HCT116 (cell line): ENCODE results near the gene GRIK1. TPM values are rescaled to one million over a fixed set of nuclear protein-coding genes. Genes with fewer than 3 reads are reported as not detected.

Experiments
- ATAC-seq: fragments of 200-7000 bp; cut with Tn5 transposase; 2 replicates; pipeline ENCODE4 v1.9.1; 2020; ENCODE audit warnings: mild to moderate bottlenecking, moderate library complexity
- BruUV-seq: library from RNA; stranded (reverse); fragments of 400-500 nt; replicated peaks from 2 replicates; lab custom pipeline; 2021; lab: Mats Ljungman, UMichigan
- CTCF ChIA-PET: fragments of 300-600 bp; sonication (Branson Sonifier 250); formaldehyde crosslinking; loops from one replicate; lab custom pipeline; 2021; ENCODE audit warnings: antibody characterized with exemption; lab: Charles Lee
- POLR2A ChIA-PET: fragments of 300-600, 350-600 bp; sonication (Branson Sonifier 250); formaldehyde crosslinking; loops from one replicate; lab custom pipeline; 2021; ENCODE audit warnings: antibody characterized with exemption; lab: Charles Lee
- RAD21 ChIA-PET, 2 experiments: fragments of 300-600 bp; sonication (Branson Sonifier 250); formaldehyde crosslinking; loops; one replicate each; lab custom pipeline; 2023; ENCODE audit warnings: low total read pairs in 2 of 2; ENCODE audit not compliant: uncharacterized antibody in 2 of 2, unreplicated experiment in 2 of 2, low non-redundant PET in 1 of 2; lab: Charles Lee
- DNase-seq: peaks from one replicate; pipeline ENCODE4 v3.0.0-alpha.2; 2010; ENCODE audit warnings: low read depth, low spot score
- H2AFZ ChIP-seq: fragments of 200-600 bp; shearing (Covaris generic), sonication (generic); 2 replicates; pipeline ENCODE4 v1.6.1; 2017; ENCODE audit warnings: low read depth, mixed run types, mixed read lengths, antibody characterized with exemption, low read length; ENCODE audit not compliant: poor library complexity, severe bottlenecking
- H3K27ac ChIP-seq: 2 replicates; pipeline ENCODE4 v1.5.1; 2012; ENCODE audit warnings: low read depth, low read length
- H3K27me3 ChIP-seq: fragments of 200-600 bp; sonication (generic); 2 replicates; pipeline ENCODE4 v1.6.1; 2016; ENCODE audit warnings: mixed run types, low read length, mixed read lengths; ENCODE audit not compliant: insufficient read depth
- H3K36me3 ChIP-seq, 2 experiments: fragments of 200-500 bp in 1 of 2; fragments of 200-600 bp in 1 of 2; sonication (Bioruptor generic) in 1 of 2; sonication (generic) in 1 of 2; 2 replicates each; pipeline versions ENCODE4 v1.5.1 to v1.6.1; 2014 to 2016; ENCODE audit warnings: low read length in 2 of 2, inconsistent platforms in 1 of 2, mixed read lengths in 1 of 2, mixed run types in 1 of 2; ENCODE audit not compliant: insufficient read depth in 2 of 2, control insufficient read depth in 1 of 2
- H3K4me1 ChIP-seq, 2 experiments: fragments of 200-600 bp in 1 of 2; sonication (generic) in 1 of 2; 2 replicates each; pipeline versions ENCODE4 v1.5.1 to v1.6.1; 2012 to 2017; ENCODE audit warnings: low read length in 2 of 2, inconsistent platforms in 1 of 2, mild to moderate bottlenecking in 1 of 2, mixed read lengths in 1 of 2, mixed run types in 1 of 2, moderate library complexity in 1 of 2; ENCODE audit not compliant: insufficient read depth in 2 of 2, control insufficient read depth in 1 of 2
- H3K4me2 ChIP-seq: fragments of 200-600 bp; sonication (generic); 2 replicates; pipeline ENCODE4 v1.6.1; 2017; ENCODE audit warnings: mixed run types, low read length, mixed read lengths
- H3K4me3 ChIP-seq, 2 experiments: fragments of 200-600 bp in 1 of 2; sonication (generic) in 1 of 2; replicated peaks in 1 of 2; 2 replicates each; pipeline ENCODE4 v1.5.1; 2011 to 2016; ENCODE audit warnings: low read length in 2 of 2, control low read depth in 1 of 2, low read depth in 1 of 2, mild to moderate bottlenecking in 1 of 2, mixed read lengths in 1 of 2, mixed run types in 1 of 2
- H3K79me2 ChIP-seq: fragments of 200-600 bp; sonication (generic); 2 replicates; pipeline ENCODE4 v1.6.1; 2017; ENCODE audit warnings: mild to moderate bottlenecking, mixed run types, low read length, moderate library complexity, mixed read lengths; ENCODE audit not compliant: insufficient read depth
- H3K9ac ChIP-seq: fragments of 200-600 bp; sonication (generic); 2 replicates; pipeline ENCODE4 v1.6.1; 2016; ENCODE audit warnings: low read length, mixed read lengths
- H3K9me2 ChIP-seq: fragments of 200-600 bp; sonication (generic), shearing (Covaris generic); 2 replicates; pipeline ENCODE4 v1.6.1; 2017; ENCODE audit warnings: mixed run types, mild to moderate bottlenecking, moderate library complexity; ENCODE audit not compliant: insufficient read depth
- H3K9me3 ChIP-seq, 2 experiments: fragments of 200-500 bp in 1 of 2; fragments of 200-600 bp in 1 of 2; sonication (Bioruptor generic) in 1 of 2; sonication (generic) in 1 of 2; 2 replicates each; pipeline ENCODE4 v1.6.1; 2014 to 2017; ENCODE audit warnings: low read length in 2 of 2, mixed read lengths in 2 of 2, inconsistent platforms in 1 of 2, low read depth in 1 of 2, mild to moderate bottlenecking in 1 of 2, mixed run types in 1 of 2, moderate library complexity in 1 of 2; ENCODE audit not compliant: control insufficient read depth in 1 of 2, insufficient read depth in 1 of 2
- H4K20me1 ChIP-seq: fragments of 200-600 bp; sonication (generic), shearing (Covaris generic); 2 replicates; pipeline ENCODE4 v1.6.1; 2017; ENCODE audit warnings: mixed run types, mild to moderate bottlenecking, moderate library complexity; ENCODE audit not compliant: insufficient read depth
- FOSL1 ChIP-seq: IDR thresholded peaks from 2 replicates; pipeline ENCODE4 v1.6.1; 2012; ENCODE audit warnings: low read depth
- RAD21 ChIP-seq: IDR thresholded peaks from 2 replicates; pipeline ENCODE4 v1.6.1; 2012; ENCODE audit warnings: low read depth, mild to moderate bottlenecking
- REST ChIP-seq: IDR thresholded peaks from 2 replicates; pipeline ENCODE4 v1.6.1; 2012; ENCODE audit warnings: low read depth
- YY1 ChIP-seq: IDR thresholded peaks from 2 replicates; pipeline ENCODE4 v1.6.1; 2011; ENCODE audit warnings: low read length, low read depth, moderate library complexity, mild to moderate bottlenecking; ENCODE audit not compliant: insufficient replicate concordance; ENCODE audit errors: extremely low read depth
- ZBTB33 ChIP-seq: IDR thresholded peaks from 2 replicates; pipeline ENCODE4 v1.6.1; 2011; ENCODE audit warnings: mild to moderate bottlenecking, low read length, moderate library complexity; ENCODE audit not compliant: insufficient replicate concordance; ENCODE audit errors: extremely low read depth
- intact Hi-C: fragments of 100-400 bp; cut with micrococcal nuclease; formaldehyde crosslinking; loops from 2 replicates; pipeline ENCODE4 v1.10.0; 2022
- total RNA-seq: library from RNA; stranded (reverse); gene quantifications from one replicate; pipeline ENCODE4 v1.2.1, GENCODE V29; 2021; ENCODE audit not compliant: unreplicated experiment
- TF ChIP-seq, protein P1 (sequence below), 3 experiments: fragments of 200-600 bp in 1 of 3; sonication (generic) in 1 of 3; IDR thresholded peaks in 2 of 3; conservative IDR thresholded peaks in 1 of 3; 2 replicates each; pipeline ENCODE4 v1.5.1; 2012 to 2017; ENCODE audit warnings: low read depth in 2 of 3, low read length in 2 of 3, antibody characterized with exemption in 1 of 3, borderline replicate concordance in 1 of 3, control low read depth in 1 of 3, mild to moderate bottlenecking in 1 of 3, mixed read lengths in 1 of 3, mixed run types in 1 of 3, moderate library complexity in 1 of 3; ENCODE audit not compliant: insufficient read depth in 1 of 3

Gene GRIK1
- total RNA-seq, 1 experiment from 2014 or later, result not detected

DNA sequence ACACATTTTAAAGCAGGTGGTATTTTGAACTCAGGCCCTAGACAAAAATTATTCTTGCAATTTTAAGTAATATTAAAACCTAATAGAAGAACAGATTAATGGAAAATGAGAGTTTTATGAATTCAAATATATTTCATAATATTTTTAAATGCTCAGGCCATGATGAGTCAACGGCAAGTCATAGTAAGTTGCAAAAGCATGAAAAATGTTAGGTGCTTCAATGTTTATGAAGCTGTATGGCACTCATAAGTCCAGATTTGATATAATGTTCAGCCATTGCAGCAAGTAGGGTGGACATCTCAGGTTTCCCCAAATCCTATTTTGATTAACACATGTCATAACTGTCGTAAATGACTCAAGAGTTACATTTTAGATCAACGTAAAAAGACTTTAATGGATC lies 112.6 kb downstream of the GRIK1 start:
- CTCF ChIA-PET, result no interaction called here
- no peak for TF ChIP-seq REST
- TF ChIP-seq ZBTB33, result no peak
- TF ChIP-seq RAD21, result no peak
- TF ChIP-seq FOSL1, result no peak
- TF ChIP-seq YY1, result no peak
- TF ChIP-seq, protein P1, sequence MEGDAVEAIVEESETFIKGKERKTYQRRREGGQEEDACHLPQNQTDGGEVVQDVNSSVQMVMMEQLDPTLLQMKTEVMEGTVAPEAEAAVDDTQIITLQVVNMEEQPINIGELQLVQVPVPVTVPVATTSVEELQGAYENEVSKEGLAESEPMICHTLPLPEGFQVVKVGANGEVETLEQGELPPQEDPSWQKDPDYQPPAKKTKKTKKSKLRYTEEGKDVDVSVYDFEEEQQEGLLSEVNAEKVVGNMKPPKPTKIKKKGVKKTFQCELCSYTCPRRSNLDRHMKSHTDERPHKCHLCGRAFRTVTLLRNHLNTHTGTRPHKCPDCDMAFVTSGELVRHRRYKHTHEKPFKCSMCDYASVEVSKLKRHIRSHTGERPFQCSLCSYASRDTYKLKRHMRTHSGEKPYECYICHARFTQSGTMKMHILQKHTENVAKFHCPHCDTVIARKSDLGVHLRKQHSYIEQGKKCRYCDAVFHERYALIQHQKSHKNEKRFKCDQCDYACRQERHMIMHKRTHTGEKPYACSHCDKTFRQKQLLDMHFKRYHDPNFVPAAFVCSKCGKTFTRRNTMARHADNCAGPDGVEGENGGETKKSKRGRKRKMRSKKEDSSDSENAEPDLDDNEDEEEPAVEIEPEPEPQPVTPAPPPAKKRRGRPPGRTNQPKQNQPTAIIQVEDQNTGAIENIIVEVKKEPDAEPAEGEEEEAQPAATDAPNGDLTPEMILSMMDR (IDR thresholded peaks at IDR 0.05 in 2 of 3, conservative IDR thresholded peaks at IDR 0.05 in 1 of 3; ENCODE audit: borderline replicate concordance in 1 of 3, insufficient read depth in 1 of 3, low read depth in 2 of 3, low read length in 2 of 3), result no peak
- DNase-seq, result no peak
- H3K27me3 ChIP-seq, result no peaks in the 10 kb centered on the region
- H3K9me3 ChIP-seq, result peaks cover 6 to 14% of the 10 kb centered on the region in 2 experiments; a peak in 2 of 4 replicates
- H3K27ac ChIP-seq, result no peak overlapping the region
- POLR2A ChIA-PET, result no interaction called here
- ATAC-seq, result no peak
- BruUV-seq, result no TSS peak
- no peak overlapping the region for H3K9ac ChIP-seq
- RAD21 ChIA-PET, result no interaction called here
- H3K4me1 ChIP-seq, result no peaks in the 10 kb centered on the region
- no peaks in the 10 kb centered on the region for H3K79me2 ChIP-seq
- no peak overlapping the region for H2AFZ ChIP-seq
- H3K36me3 ChIP-seq, result no peaks in the 10 kb centered on the region
- no peaks in the 10 kb centered on the region for H4K20me1 ChIP-seq
- H3K9me2 ChIP-seq, result no peaks in the 10 kb centered on the region
- H3K4me3 ChIP-seq, result no peak overlapping the region
- no peak overlapping the region for H3K4me2 ChIP-seq
- intact Hi-C loops, result no loop called here
